H9 (cell line): ENCODE data around the gene CCL7. TPM values are rescaled to one million over a fixed set of nuclear protein-coding genes. Genes with fewer than 3 reads are reported as not detected.

Experiments
- DNase-seq: peaks from one replicate; pipeline ENCODE4 v3.0.0-alpha.2; 2017
- H2AFZ ChIP-seq: one replicate; pipeline ENCODE4 v1.6.1; 2013; ENCODE audit warnings: mild to moderate bottlenecking, low read length, control low read depth, moderate library complexity
- H2AK5ac ChIP-seq: 2 replicates; pipeline ENCODE4 v1.6.1; 2013; ENCODE audit warnings: low read length, control low read depth, mixed read lengths; ENCODE audit not compliant: insufficient read length
- H2BK120ac ChIP-seq: one replicate; pipeline ENCODE4 v1.6.1; 2013; ENCODE audit warnings: low read depth, mild to moderate bottlenecking, low read length, control low read depth, inconsistent platforms; ENCODE audit not compliant: poor library complexity, severe bottlenecking
- H2BK12ac ChIP-seq: 2 replicates; pipeline ENCODE4 v1.6.1; 2013; ENCODE audit warnings: low read length, control low read depth, mixed read lengths, low read depth; ENCODE audit not compliant: insufficient read length
- H2BK15ac ChIP-seq: 2 replicates; pipeline ENCODE4 v1.6.1; 2013; ENCODE audit warnings: low read depth, low read length, control low read depth
- H2BK20ac ChIP-seq: one replicate; pipeline ENCODE4 v1.6.1; 2013; ENCODE audit warnings: low read depth, mild to moderate bottlenecking, low read length, control low read depth, inconsistent platforms; ENCODE audit not compliant: poor library complexity, severe bottlenecking
- H2BK5ac ChIP-seq: 2 replicates; pipeline ENCODE4 v1.6.1; 2013; ENCODE audit warnings: low read length, control low read depth, mixed read lengths; ENCODE audit not compliant: insufficient read length
- H3K14ac ChIP-seq: 2 replicates; pipeline ENCODE4 v1.6.1; 2013; ENCODE audit warnings: low read length, control low read depth; ENCODE audit not compliant: insufficient read depth
- H3K18ac ChIP-seq: 2 replicates; pipeline ENCODE4 v1.6.1; 2013; ENCODE audit warnings: low read depth, mild to moderate bottlenecking, mixed read lengths, low read length, control low read depth; ENCODE audit not compliant: insufficient read length
- H3K23ac ChIP-seq: 2 replicates; pipeline ENCODE4 v1.6.1; 2013; ENCODE audit warnings: low read length, control low read depth, mixed read lengths, low read depth; ENCODE audit not compliant: insufficient read length
- H3K23me2 ChIP-seq: 2 replicates; pipeline ENCODE4 v1.6.1; 2013; ENCODE audit warnings: low read depth, mild to moderate bottlenecking, mixed read lengths, low read length, control low read depth; ENCODE audit not compliant: insufficient read length, poor library complexity, severe bottlenecking
- H3K27ac ChIP-seq: 2 replicates; pipeline ENCODE4 v1.5.1; 2013; ENCODE audit warnings: low read length, control low read depth, mixed read lengths, low read depth; ENCODE audit not compliant: insufficient read length
- H3K27me3 ChIP-seq: 2 replicates; pipeline ENCODE4 v1.6.1; 2013; ENCODE audit warnings: low read length, control low read depth, inconsistent platforms; ENCODE audit not compliant: insufficient read depth
- H3K4ac ChIP-seq: 2 replicates; pipeline ENCODE4 v1.6.1; 2013; ENCODE audit warnings: low read depth, mild to moderate bottlenecking, control low read depth, inconsistent platforms, low read length, moderate library complexity
- H3K4me1 ChIP-seq: 2 replicates; pipeline ENCODE4 v1.6.1; 2013; ENCODE audit warnings: low read length, control low read depth, inconsistent platforms; ENCODE audit not compliant: insufficient read depth
- H3K4me2 ChIP-seq: 2 replicates; pipeline ENCODE4 v1.6.1; 2013; ENCODE audit warnings: low read length, control low read depth, mixed read lengths; ENCODE audit not compliant: insufficient read length, insufficient read depth
- H3K56ac ChIP-seq: 2 replicates; pipeline ENCODE4 v1.6.1; 2013; ENCODE audit warnings: low read depth, mild to moderate bottlenecking, mixed read lengths, low read length, control low read depth; ENCODE audit not compliant: insufficient read length
- H3K79me1 ChIP-seq: 2 replicates; pipeline ENCODE4 v1.6.1; 2013; ENCODE audit warnings: low read depth, mild to moderate bottlenecking, moderate library complexity, low read length, control low read depth, inconsistent platforms; ENCODE audit not compliant: insufficient read depth, poor library complexity, severe bottlenecking
- H3K79me2 ChIP-seq: 2 replicates; pipeline ENCODE4 v1.6.1; 2013; ENCODE audit warnings: low read length, control low read depth, inconsistent platforms; ENCODE audit not compliant: insufficient read depth
- H3K9ac ChIP-seq: 2 replicates; pipeline ENCODE4 v1.6.1; 2013; ENCODE audit warnings: low read length, control low read depth, mixed read lengths; ENCODE audit not compliant: insufficient read length; ENCODE audit errors: extremely low read depth
- H3K9me3 ChIP-seq: one replicate; pipeline ENCODE4 v1.6.1; 2013; ENCODE audit warnings: low read depth, low read length, inconsistent platforms; ENCODE audit not compliant: control insufficient read depth
- H3T11ph ChIP-seq: one replicate; pipeline ENCODE4 v1.6.1; 2013; ENCODE audit warnings: mild to moderate bottlenecking, low read length, control low read depth, inconsistent platforms
- H4K20me1 ChIP-seq: one replicate; pipeline ENCODE4 v1.6.1; 2013; ENCODE audit not compliant: control insufficient read depth, insufficient read length, insufficient read depth
- H4K5ac ChIP-seq: 2 replicates; pipeline ENCODE4 v1.6.1; 2013; ENCODE audit warnings: low read depth, mild to moderate bottlenecking, mixed read lengths, low read length, control low read depth; ENCODE audit not compliant: insufficient read length
- H4K8ac ChIP-seq: replicated peaks from 2 replicates; pipeline ENCODE4 v1.6.1; 2013; ENCODE audit warnings: low read length, control low read depth, mixed read lengths, low read depth; ENCODE audit not compliant: insufficient read length
- H4K91ac ChIP-seq: 2 replicates; pipeline ENCODE4 v1.6.1; 2013; ENCODE audit warnings: low read depth, mild to moderate bottlenecking, moderate library complexity, mixed read lengths, low read length, control low read depth; ENCODE audit not compliant: insufficient read length
- H3K27ac Mint-ChIP-seq, 3 experiments: 2 replicates in 2 of 3; 3 replicates in 1 of 3; pipeline ENCODE4 v1.8.0; 2020 to 2021; ENCODE audit warnings: mixed read lengths in 3 of 3, mild to moderate bottlenecking in 1 of 3, moderate library complexity in 1 of 3
- H3K27me3 Mint-ChIP-seq: 2 replicates; pipeline ENCODE4 v1.8.0; 2021; ENCODE audit warnings: low read depth, mild to moderate bottlenecking, moderate library complexity, mixed read lengths
- H3K36me3 Mint-ChIP-seq, 3 experiments: 2 replicates in 2 of 3; 3 replicates in 1 of 3; pipeline ENCODE4 v1.8.0; 2020 to 2021; ENCODE audit warnings: low read depth in 3 of 3, mixed read lengths in 3 of 3; ENCODE audit not compliant: insufficient read depth in 1 of 3
- H3K4me1 Mint-ChIP-seq, 2 experiments: 2 replicates each; pipeline ENCODE4 v1.8.0; 2020; ENCODE audit warnings: mixed read lengths in 2 of 2
- H3K4me3 Mint-ChIP-seq, 2 experiments: 2 replicates in 1 of 2; 3 replicates in 1 of 2; pipeline ENCODE4 v1.8.0; 2020 to 2021; ENCODE audit warnings: mild to moderate bottlenecking in 2 of 2, mixed read lengths in 2 of 2, moderate library complexity in 1 of 2
- H3K9me3 Mint-ChIP-seq, 2 experiments: 2 replicates in 1 of 2; 3 replicates in 1 of 2; pipeline ENCODE4 v1.8.0; 2020; ENCODE audit warnings: mild to moderate bottlenecking in 2 of 2, mixed read lengths in 2 of 2, moderate library complexity in 1 of 2
- WGBS: extraction: QIAGEN DNeasy Blood & Tissue Kit; methylation state at CpG from one replicate; pipeline ENCODE4 v1.1.7; 2013; ENCODE audit warnings: missing lambda C conversion rate, low lambda C conversion rate, mixed read lengths; ENCODE audit not compliant: insufficient read length; ENCODE audit errors: extremely low coverage; 5-methylcytosine and 5-hydroxymethylcytosine counted together
- total RNA-seq: library from RNA; stranded (reverse); gene quantifications from 2 replicates; pipeline ENCODE4 v1.2.1, GENCODE V29; 2021
- TF ChIP-seq, protein P1 (sequence below): fragments of 200-600 bp; sonication (generic); conservative IDR thresholded peaks from 3 replicates; pipeline ENCODE4 v1.8.0; 2021; ENCODE audit warnings: antibody characterized with exemption, mild to moderate bottlenecking

The CCL7 gene
- total RNA-seq, 1 experiment from 2014 or later = not detected

DNA sequence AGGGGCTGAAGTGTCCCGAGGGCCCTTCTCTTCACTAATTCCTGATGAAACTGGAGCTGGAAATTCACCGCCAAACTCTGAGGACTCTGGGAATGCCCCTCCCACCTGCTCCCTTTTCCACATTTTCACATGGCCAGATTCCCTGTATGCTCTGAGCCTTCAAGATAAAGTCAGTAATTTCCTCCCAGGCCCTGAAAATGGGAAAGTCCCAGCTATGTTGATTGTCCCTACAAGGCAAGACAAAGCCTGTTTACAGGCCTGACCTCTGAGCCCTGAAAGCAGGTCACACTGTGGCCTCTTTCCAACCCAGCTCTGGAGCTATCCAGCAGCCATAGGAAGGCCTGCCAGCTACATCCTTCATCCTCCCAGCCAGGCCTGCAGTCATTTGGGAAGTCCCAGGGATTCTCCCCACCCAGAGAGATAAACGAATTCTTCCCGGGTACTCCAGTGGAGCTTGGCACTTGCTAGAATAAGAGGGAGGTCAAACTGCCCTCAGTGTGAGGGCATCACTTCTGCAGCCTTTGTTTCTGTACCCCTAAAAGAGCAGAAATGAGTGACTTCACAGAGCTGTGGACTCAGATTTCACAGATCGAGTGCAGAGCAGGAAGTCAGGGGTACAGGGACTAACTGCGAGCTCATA is 34.5 kb upstream of the CCL7 start:
- Histone ChIP-seq H3K79me2 (no peaks in the 10 kb centered on the region), H3K27me3 (no peaks in the 10 kb centered on the region), H3K23ac (no peak overlapping the region), H2BK5ac (no peak overlapping the region), H3K27ac (no peak overlapping the region), H2BK20ac (no peak overlapping the region), H4K91ac (no peak overlapping the region), H3K23me2 (no peaks in the 10 kb centered on the region), H3K4ac (no peak overlapping the region), H3K56ac (no peak overlapping the region), H3K79me1 (no peaks in the 10 kb centered on the region), H3K18ac (no peak overlapping the region), H3K9ac (no peak overlapping the region), H3T11ph (no peak overlapping the region), H4K8ac (no peak overlapping the region), H4K5ac (no peak overlapping the region), H4K20me1 (no peaks in the 10 kb centered on the region), H2BK15ac (no peak overlapping the region), H3K4me1 (no peaks in the 10 kb centered on the region), H3K4me2 (no peak overlapping the region), H2AFZ (no peak overlapping the region), H3K9me3 (no peaks in the 10 kb centered on the region), H3K14ac (no peak overlapping the region), H2BK12ac (no peak overlapping the region), H2AK5ac (no peak overlapping the region), H2BK120ac (no peak overlapping the region)
- Mint-ChIP-seq H3K4me3 (no peak overlapping the region), H3K27me3 (no peaks in the 10 kb centered on the region; the same call in 1 of the 2 replicates), H3K4me1 (peaks cover 16 to 23% of the 10 kb centered on the region in 2 experiments), H3K36me3 (peaks cover 0 to 3% (median 0%) of the 10 kb centered on the region in 3 experiments; a peak in 2 of 7 replicates), H3K9me3 (peaks cover 3 to 4% of the 10 kb centered on the region in 2 experiments; a peak in 4 of 5 replicates), H3K27ac (no peak overlapping the region)
- no CpG with 5 or more reads among the region's 6 CpGs for WGBS
- TF ChIP-seq, protein P1, sequence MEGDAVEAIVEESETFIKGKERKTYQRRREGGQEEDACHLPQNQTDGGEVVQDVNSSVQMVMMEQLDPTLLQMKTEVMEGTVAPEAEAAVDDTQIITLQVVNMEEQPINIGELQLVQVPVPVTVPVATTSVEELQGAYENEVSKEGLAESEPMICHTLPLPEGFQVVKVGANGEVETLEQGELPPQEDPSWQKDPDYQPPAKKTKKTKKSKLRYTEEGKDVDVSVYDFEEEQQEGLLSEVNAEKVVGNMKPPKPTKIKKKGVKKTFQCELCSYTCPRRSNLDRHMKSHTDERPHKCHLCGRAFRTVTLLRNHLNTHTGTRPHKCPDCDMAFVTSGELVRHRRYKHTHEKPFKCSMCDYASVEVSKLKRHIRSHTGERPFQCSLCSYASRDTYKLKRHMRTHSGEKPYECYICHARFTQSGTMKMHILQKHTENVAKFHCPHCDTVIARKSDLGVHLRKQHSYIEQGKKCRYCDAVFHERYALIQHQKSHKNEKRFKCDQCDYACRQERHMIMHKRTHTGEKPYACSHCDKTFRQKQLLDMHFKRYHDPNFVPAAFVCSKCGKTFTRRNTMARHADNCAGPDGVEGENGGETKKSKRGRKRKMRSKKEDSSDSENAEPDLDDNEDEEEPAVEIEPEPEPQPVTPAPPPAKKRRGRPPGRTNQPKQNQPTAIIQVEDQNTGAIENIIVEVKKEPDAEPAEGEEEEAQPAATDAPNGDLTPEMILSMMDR = no peak
- DNase-seq = no peak
